GM21515 (cell line): ENCODE results near the gene PSMD1.

Experiments used
- ATAC-seq: cut with Tn5 transposase; IDR thresholded peaks from one replicate; pipeline ENCODE4 v1.9.1; 2021; ENCODE audit not compliant: unreplicated experiment

Gene PSMD1

DNA sequence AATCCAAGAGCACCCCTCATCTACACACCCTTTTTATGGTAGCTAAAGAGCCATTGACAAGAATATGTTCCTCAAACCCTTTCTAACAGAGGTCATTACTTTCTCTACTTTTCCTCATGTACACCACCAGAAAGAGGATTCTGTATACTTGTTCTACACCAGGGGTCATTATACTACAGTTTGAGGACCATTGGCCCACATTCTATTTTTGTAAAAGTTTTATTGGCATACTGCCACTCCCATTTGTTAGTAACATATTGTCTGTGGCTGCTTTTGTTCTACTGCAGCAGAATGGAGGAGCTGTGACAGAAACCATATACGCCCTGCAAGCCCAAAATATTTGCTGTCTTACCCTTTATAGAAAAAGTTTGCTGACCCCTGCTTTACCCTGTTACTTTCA lies 53.9 kb downstream of the PSMD1 start:
- ATAC-seq, result no peak

- ATAC-seq, result no peak
Measured at GRCh38 chr2:231111987-231112386, 55.3 kb downstream of the PSMD1 start.

DNA sequence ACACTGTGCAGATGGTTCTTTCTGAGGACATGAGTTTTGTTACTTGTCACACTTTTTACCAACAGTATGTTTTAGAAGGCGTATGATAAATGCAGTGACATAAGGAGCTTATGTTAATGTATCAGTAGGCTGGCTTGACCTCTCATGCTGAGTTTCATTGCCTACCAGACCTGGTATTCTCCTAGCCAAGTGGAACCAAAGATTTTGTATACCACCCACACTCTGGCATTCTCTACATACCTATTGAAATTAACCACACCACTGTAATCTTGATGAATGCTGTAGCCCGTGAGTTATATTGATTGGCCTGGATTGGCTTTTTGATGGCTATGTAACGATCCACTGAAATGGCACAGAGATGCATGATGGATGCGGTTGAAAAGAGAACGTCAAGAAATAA lies 56.8 kb downstream of the PSMD1 start:
- no peak for ATAC-seq

GRCh38 chr2:231115651-231116050 lies 59.0 kb downstream of the PSMD1 start:
- no peak for ATAC-seq

GRCh38 chr2:231117148-231117547 lies 60.5 kb downstream of the PSMD1 start:
- no peak for ATAC-seq

DNA sequence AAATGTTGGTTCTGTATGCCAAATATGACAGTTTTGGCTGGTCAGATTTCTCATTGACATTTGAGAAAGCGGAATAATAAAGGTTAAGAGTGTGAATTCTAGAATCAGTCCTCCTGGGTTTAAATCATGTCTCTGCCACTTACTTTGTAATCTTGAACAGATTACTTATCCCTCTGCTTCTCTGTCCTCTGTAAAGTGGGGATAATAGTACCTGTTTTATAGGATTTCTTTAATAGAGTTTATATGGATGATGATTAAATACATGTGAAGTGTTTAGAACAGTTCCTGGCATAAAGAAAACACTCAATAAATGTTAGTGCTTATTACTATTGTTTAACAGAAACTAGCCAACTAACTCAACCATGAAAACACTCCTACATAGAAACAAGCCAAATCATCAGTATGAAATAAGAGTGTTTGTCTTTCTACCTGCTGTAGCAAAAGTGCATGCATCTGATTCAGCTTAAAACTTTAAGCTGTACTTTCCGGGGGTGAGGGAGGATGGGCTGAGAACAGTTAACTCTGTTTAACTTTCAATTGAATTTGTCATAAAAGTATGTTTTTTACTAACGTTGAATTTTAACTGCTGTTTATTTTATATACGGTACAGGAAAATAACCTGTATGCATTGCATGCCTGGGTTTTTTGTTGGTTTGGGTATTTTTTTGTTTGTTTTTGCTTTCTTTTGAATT lies 61.4 kb downstream of the PSMD1 start:
- no peak for ATAC-seq

- no peak for ATAC-seq
Measured at GRCh38 chr2:231118614-231118942, 61.9 kb downstream of the PSMD1 start.

GRCh38 chr2:231123362-231123898 lies 66.8 kb downstream of the PSMD1 start:
- no peak for ATAC-seq

- ATAC-seq, result no peak
Measured at GRCh38 chr2:231124838-231125568, 68.3 kb downstream of the PSMD1 start, which contains the start of gene HTR2B. Gene HTR2B (minus strand): TSS chr2:231125042. CDS start chr2:231123764, 1,278 bp downstream.

DNA sequence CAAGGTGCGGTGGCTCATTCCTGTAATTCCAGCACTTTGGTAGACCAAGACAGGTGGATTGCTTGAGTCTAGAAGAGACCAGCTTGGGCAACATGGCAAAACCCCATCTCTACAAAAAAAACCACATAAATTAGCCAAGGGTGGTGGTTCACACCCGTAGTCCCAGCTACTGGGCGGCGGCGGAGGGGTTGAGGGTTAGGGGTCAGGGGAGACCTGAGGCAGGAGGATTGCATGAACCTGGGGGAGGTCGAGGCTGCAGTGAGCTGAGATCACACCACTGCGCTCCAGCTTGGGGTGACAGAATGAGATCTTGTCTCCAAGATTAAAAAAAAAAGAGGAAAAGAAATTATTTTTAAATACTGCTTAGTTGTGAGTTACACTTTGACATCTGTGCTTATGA lies 69.5 kb downstream of the PSMD1 start:
- ATAC-seq, result no peak

- ATAC-seq, result no peak
Measured at GRCh38 chr2:231127480-231127879, 70.8 kb downstream of the PSMD1 start.

DNA sequence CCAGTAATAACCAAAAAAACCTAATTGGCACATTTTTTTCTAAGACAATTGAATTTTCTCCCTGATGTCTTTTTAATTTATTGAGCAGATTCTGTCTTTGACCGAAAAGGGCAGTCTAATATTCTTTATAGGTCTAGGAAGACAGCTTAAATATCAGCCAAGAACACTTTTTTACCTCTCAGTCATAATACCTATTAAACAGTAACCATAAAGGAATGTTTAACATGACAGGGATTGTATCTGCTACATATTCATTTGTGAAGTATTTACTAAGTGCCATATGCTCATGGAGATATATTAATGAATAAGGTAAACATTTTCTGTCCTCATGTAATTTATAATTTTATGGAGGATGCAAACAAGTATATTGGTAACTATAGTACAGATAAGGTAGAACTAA lies 71.3 kb downstream of the PSMD1 start:
- ATAC-seq, result no peak

- no peak for ATAC-seq
Measured at GRCh38 chr2:231128541-231128940, 71.9 kb downstream of the PSMD1 start.

GRCh38 chr2:231129216-231129615 lies 72.5 kb downstream of the PSMD1 start:
- ATAC-seq, result no peak

DNA sequence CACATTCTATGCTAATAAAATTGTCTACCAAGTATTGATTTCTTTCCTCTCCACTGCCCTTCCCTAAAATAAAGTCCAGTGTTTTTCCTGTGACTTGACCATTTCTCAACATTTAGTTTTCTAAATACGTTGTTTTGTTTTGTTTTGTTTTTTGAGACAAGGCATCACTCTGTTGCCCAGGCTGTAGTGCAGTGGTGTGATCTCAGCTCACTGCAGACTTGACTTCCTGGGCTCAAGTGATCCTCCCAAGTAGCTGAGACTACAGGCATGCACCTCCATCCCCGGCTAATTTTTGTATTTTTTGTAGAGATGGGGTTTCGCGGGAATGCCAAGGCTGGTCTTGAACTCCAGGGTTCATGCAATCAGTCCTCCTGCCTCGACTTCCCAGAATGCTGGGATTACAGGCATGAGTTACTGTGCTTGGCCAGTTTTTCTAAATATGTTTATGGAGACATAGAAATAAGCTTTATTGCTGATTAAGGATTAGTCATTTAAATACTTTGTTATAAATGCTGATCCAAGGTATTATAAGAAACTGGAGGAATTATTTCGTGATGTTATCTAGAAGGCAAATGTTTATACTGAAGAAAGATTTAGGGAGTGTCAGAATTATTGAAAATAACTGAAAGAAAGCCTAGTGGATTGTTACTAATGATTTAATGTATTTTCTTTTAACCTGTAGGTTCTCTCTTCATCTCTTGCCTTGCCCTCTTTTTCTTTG lies 73.8 kb downstream of the PSMD1 start:
- ATAC-seq, result no peak

DNA sequence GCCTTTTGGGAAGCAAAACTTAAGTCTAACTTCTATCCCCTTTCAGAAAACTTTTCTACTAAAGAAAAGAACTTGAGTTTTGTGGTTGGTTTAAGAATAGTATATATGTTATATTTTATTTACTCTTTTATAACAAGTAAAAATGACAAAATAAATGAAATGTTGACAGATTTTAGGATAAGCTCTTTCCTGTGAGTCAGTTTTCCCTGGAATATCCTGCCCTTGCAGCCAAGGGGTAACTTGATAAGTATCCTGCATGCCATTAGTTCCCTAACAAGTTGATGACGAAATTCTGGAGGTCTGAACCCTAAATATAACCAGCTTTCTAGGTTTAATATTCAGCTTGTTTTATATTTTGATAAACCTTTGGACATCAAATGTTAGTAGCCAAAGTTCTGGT lies 75.5 kb downstream of the PSMD1 start:
- no peak for ATAC-seq

GRCh38 chr2:231133365-231134099 lies 76.9 kb downstream of the PSMD1 start:
- ATAC-seq, result no peak

DNA sequence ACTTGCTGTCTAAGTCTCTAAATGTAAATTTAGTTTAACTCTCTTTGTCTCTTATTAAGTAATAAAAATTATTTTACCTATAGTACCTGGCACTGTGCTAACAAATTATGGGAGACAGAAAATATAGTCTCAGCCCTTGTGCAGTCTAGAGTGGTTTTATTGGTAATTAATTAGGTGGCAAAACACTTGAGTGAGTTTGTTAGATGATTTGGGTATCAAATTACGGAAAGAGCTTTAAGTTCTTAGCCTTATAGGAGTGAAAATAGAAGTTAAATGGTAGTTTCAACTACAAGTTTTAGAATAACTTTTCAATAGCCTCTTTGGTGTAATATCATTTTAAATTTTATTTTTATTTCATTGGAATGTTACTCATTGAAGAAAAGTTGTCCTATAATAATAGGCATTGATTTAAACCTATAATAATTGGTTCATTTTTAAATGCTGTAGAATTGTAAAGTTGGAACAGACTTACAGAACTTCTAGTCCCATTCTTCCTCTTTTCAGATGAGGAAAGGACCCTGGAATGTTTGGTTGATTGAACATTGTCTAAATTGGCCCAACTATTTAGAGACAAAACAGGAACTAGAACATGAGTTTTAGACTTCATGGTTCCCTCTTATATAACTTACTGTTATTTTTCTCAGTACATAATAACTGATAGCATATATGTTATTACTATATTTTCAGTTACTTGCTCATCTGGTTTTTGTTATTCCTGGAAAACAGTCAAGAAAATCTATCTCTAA lies 78.4 kb downstream of the PSMD1 start:
- ATAC-seq, result no peak

- no peak for ATAC-seq
Measured at GRCh38 chr2:231138699-231139098, 82.0 kb downstream of the PSMD1 start.

DNA sequence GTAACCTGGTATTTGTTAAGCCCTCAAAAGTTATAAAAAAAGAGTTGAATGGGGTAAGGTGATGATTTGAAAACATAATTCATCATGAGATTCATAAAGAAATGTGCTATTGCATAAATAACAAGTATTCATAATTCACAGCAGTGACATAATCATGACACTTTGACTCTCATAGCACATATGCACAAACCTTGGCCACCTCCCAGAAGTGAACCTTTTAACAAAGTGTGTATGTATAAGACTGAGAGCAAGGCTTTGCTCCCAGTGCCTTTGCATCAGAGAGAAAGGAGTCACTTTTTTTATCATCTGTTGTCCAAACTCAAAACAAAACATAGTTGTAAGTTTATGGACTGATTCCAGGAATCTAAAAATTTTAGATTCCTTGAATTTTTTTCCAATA lies 83.1 kb downstream of the PSMD1 start:
- no peak for ATAC-seq
